Transverse colon (tissue), 4 donors: ENCODE data around the gene DHX40. TPM values are rescaled to one million over a fixed set of nuclear protein-coding genes. Genes with fewer than 3 reads are reported as not detected.
"Not testable (repeated sequence)": the region's sequence is repeated elsewhere in the genome, so short reads cannot be mapped to it uniquely, and the experiment has no call there.

Experiments
- DNase-seq: peaks from one replicate; pipeline ENCODE4 v3.0.0-alpha.2; 2019
- H3K27ac ChIP-seq, 4 donors: fragments of 200-600 bp; sonication (generic); 2 replicates each; pipeline ENCODE4 v1.5.1; 2016 to 2018; ENCODE audit warnings: inconsistent platforms in 4 of 4
- H3K27me3 ChIP-seq: fragments of 200-600 bp; sonication (generic); 2 replicates; pipeline ENCODE4 v1.5.1; 2017; ENCODE audit warnings: inconsistent platforms
- H3K36me3 ChIP-seq, 4 donors: fragments of 200-600 bp; sonication (generic); 2 replicates each; pipeline ENCODE4 v1.5.1; 2017 to 2019; ENCODE audit warnings: inconsistent platforms in 4 of 4
- H3K4me1 ChIP-seq, 4 donors: fragments of 200-600 bp; sonication (generic); 2 replicates each; pipeline ENCODE4 v1.5.1; 2017 to 2020; ENCODE audit warnings: inconsistent platforms in 4 of 4
- H3K4me3 ChIP-seq, 4 donors: fragments of 200-600 bp; sonication (generic); 1 replicate in 1 of 4; 2 replicates in 3 of 4; pipeline versions ENCODE4 v1.5.1 to v1.6.1; 2017 to 2019; ENCODE audit warnings: inconsistent platforms in 4 of 4
- H3K9me3 ChIP-seq, 2 donors: fragments of 200-600 bp; sonication (generic); 2 replicates each; pipeline ENCODE4 v1.5.1; 2017 to 2019; ENCODE audit warnings: inconsistent platforms in 2 of 2
- CTCF ChIP-seq, 5 experiments: fragments of 200-600 bp in 3 of 5; fragments of 450-650 bp in 2 of 5; sonication (generic) in 3 of 5; IDR thresholded peaks; 1 replicate in 2 of 5; 2 replicates in 3 of 5; pipeline ENCODE4 v1.5.1; 2016 to 2017; ENCODE audit warnings: antibody characterized with exemption in 5 of 5, inconsistent platforms in 3 of 5, mild to moderate bottlenecking in 2 of 5, moderate library complexity in 1 of 5
- EP300 ChIP-seq: sonication (generic); formaldehyde crosslinking; IDR thresholded peaks from one replicate; pipeline ENCODE4 v1.6.1; 2017; ENCODE audit warnings: antibody characterized with exemption, low read depth
- POLR2A ChIP-seq: fragments of 450-650 bp; IDR thresholded peaks from one replicate; pipeline ENCODE4 v1.6.1; 2016; ENCODE audit warnings: antibody characterized with exemption, mild to moderate bottlenecking, moderate library complexity
- POLR2AphosphoS5 ChIP-seq, 3 donors: sonication (generic); formaldehyde crosslinking; IDR thresholded peaks; one replicate each; pipeline ENCODE4 v1.6.1; 2016; ENCODE audit warnings: antibody characterized with exemption in 3 of 3
- WGBS, 2 donors: methylation state at CpG; one replicate each; pipeline ENCODE4 v1.1.5; 2018; ENCODE audit warnings: low coverage in 1 of 2; 5-methylcytosine and 5-hydroxymethylcytosine counted together
- in situ Hi-C, 4 donors: fragments of 200-750 bp; cut with MboI; loops; one replicate each; pipeline versions ENCODE4 v1.15.0 to v1.15.1; 2017; ENCODE audit warnings: low sequenced_read_pairs in 3 of 4, low pct_ligation_motif_present in 1 of 4, low pct_unique_long_range_greater_than_20kb in 1 of 4
- intact Hi-C: fragments of 100-400 bp; cut with DNase I; formaldehyde crosslinking; loops from one replicate; pipeline ENCODE4 v1.15.1; 2023; ENCODE audit warnings: low total_unique reads
- small RNA-seq, 4 donors: library from RNA; depleted of rRNA; stranded (forward); fragments of <200 nt; gene quantifications; one replicate each; pipeline ENCODE3, GENCODE V24; 2016
- total RNA-seq, 4 donors: library from RNA; depleted of rRNA; stranded (reverse); fragments of >200 nt; gene quantifications; one replicate each; pipeline ENCODE4 v1.1.0, GENCODE V29; 2016

Gene DHX40
- total RNA-seq, 4 donors from 2014 or later, result 6.0 to 30.2 (median 15.2) TPM

GRCh38 chr17:59650642-59651041, 85.2 kb downstream of the DHX40 start:
- peaks cover 0 to 63% (median 25%) of the 10 kb centered on the region in 4 donors for H3K36me3 ChIP-seq
- peaks cover 0 to 4% of the 10 kb centered on the region in 2 donors for H3K9me3 ChIP-seq
- H3K27ac ChIP-seq, result no peak overlapping the region
- no peak for DNase-seq
- in situ Hi-C loops (no loop called here), intact Hi-C loops (no loop called here)
- TF ChIP-seq EP300, result no peak
- no peak for TF ChIP-seq POLR2A
- no peak for TF ChIP-seq CTCF (IDR thresholded peaks at IDR 0.05)
- no peak for TF ChIP-seq POLR2AphosphoS5 (IDR thresholded peaks at IDR 0.05)
- no peaks in the 10 kb centered on the region for H3K4me1 ChIP-seq
- WGBS, 2 donors, result 50 to 97% methylated on average over 1 of the region's 1 CpG
- H3K4me3 ChIP-seq, result no peak overlapping the region
- H3K27me3 ChIP-seq, result no peaks in the 10 kb centered on the region

GRCh38 chr17:59651346-59651745, 85.9 kb downstream of the DHX40 start:
- intact Hi-C loops (no loop called here), in situ Hi-C loops (no loop called here)
- no peak overlapping the region for H3K4me3 ChIP-seq
- TF ChIP-seq CTCF (IDR thresholded peaks at IDR 0.05), result no peak
- TF ChIP-seq EP300, result no peak
- no peak for TF ChIP-seq POLR2AphosphoS5 (IDR thresholded peaks at IDR 0.05)
- TF ChIP-seq POLR2A, result no peak
- H3K4me1 ChIP-seq, result no peaks in the 10 kb centered on the region
- H3K9me3 ChIP-seq, result peaks cover 0 to 4% of the 10 kb centered on the region in 2 donors
- no peak overlapping the region for H3K27ac ChIP-seq
- H3K27me3 ChIP-seq, result no peaks in the 10 kb centered on the region
- no peak for DNase-seq
- H3K36me3 ChIP-seq, result peaks cover 0 to 70% (median 29%) of the 10 kb centered on the region in 4 donors

GRCh38 chr17:59652119-59652518, 86.7 kb downstream of the DHX40 start:
- in situ Hi-C loops (no loop called here), intact Hi-C loops (no loop called here)
- H3K36me3 ChIP-seq, result peaks cover 0 to 76% (median 33%) of the 10 kb centered on the region in 4 donors
- H3K9me3 ChIP-seq, result peaks cover 0 to 4% of the 10 kb centered on the region in 2 donors
- H3K27me3 ChIP-seq, result no peaks in the 10 kb centered on the region
- no peaks in the 10 kb centered on the region for H3K4me1 ChIP-seq
- H3K4me3 ChIP-seq, result no peak overlapping the region
- no peak overlapping the region for H3K27ac ChIP-seq
- no peak for DNase-seq
- TF ChIP-seq POLR2A (no peak), EP300 (no peak), POLR2AphosphoS5 (IDR thresholded peaks at IDR 0.05) (no peak), CTCF (IDR thresholded peaks at IDR 0.05) (no peak)
- WGBS, 2 donors, result 90% methylated on average over 1 to 2 of the region's 2 CpGs

- H3K4me3 ChIP-seq, in situ Hi-C loops, H3K4me1 ChIP-seq, H3K27ac ChIP-seq, H3K27me3 ChIP-seq, intact Hi-C loops, DNase-seq, H3K9me3 ChIP-seq: not testable (repeated sequence)
- peaks cover 0 to 91% (median 43%) of the 10 kb centered on the region in 4 donors for H3K36me3 ChIP-seq
- 79 to 92% methylated on average over 3 to 7 of the region's 7 CpGs for WGBS, 2 donors
Observed at GRCh38 chr17:59656624-59657023, 91.2 kb downstream of the DHX40 start.

Small RNA genes within 50 kb of the gene (small RNA-seq; reads per million reads assigned to genes)
- 0 reads per million in 4 donors for gene RNU4-13P

Other genes starting within 250 kb of the DHX40 start
- 10 to 100 TPM; 24.7 to 45.0 (median 32.8) TPM for gene YPEL2, start 234.0 kb upstream of the DHX40 start, total RNA-seq
- gene CLTC, start 54.3 kb downstream of the DHX40 start, total RNA-seq, result 100 to 1,000 TPM; 165 to 283 (median 242) TPM
- 10 to 100 TPM; 14.5 to 33.7 (median 20.0) TPM for gene PTRH2, start 141.8 kb downstream of the DHX40 start, total RNA-seq
- 100 to 1,000 TPM; 136 to 547 (median 339) TPM for gene VMP1, start 142.0 kb downstream of the DHX40 start, total RNA-seq